Tibial nerve (tissue), 4 donors: ENCODE data around the gene PHLDA2. TPM values are rescaled to one million over a fixed set of nuclear protein-coding genes. Genes with fewer than 3 reads are reported as not detected.

Experiments used
- DNase-seq, 2 donors: peaks; one replicate each; pipeline ENCODE4 v3.0.0-alpha.2; 2019; ENCODE audit warnings: low spot score in 2 of 2
- H3K27ac ChIP-seq, 4 donors: fragments of 200-600 bp; sonication (generic) in 3 of 4; one replicate each; pipeline ENCODE4 v1.5.1; 2017 to 2019; ENCODE audit warnings: mild to moderate bottlenecking in 1 of 4
- H3K27me3 ChIP-seq, 2 donors: fragments of 200-600 bp; sonication (generic) in 1 of 2; one replicate each; pipeline versions ENCODE4 v1.5.1 to v1.6.0; 2017 to 2019
- H3K36me3 ChIP-seq, 3 donors: fragments of 200-600 bp; sonication (generic); one replicate each; pipeline ENCODE4 v1.5.1; 2018 to 2019
- H3K4me1 ChIP-seq, 4 donors: fragments of 200-600 bp; sonication (generic) in 3 of 4; one replicate each; pipeline ENCODE4 v1.5.1; 2017 to 2019
- H3K4me3 ChIP-seq, 4 donors: fragments of 200-600 bp; sonication (generic) in 3 of 4; one replicate each; pipeline ENCODE4 v1.5.1; 2017 to 2019; ENCODE audit warnings: mild to moderate bottlenecking in 1 of 4, moderate library complexity in 1 of 4
- H3K9me3 ChIP-seq, 4 donors: fragments of 200-600 bp; sonication (generic) in 3 of 4; one replicate each; pipeline ENCODE4 v1.5.1; 2017 to 2019
- CTCF ChIP-seq, 5 experiments: fragments of 200-600 bp in 3 of 5; fragments of 450-650 bp in 2 of 5; sonication (generic) in 3 of 5; IDR thresholded peaks; one replicate each; pipeline ENCODE4 v1.5.1; 2016 to 2019; ENCODE audit warnings: antibody characterized with exemption in 5 of 5, mild to moderate bottlenecking in 3 of 5, moderate library complexity in 2 of 5
- EP300 ChIP-seq, 2 donors: sonication (generic); formaldehyde crosslinking; IDR thresholded peaks; one replicate each; pipeline ENCODE4 v1.6.1; 2017; ENCODE audit warnings: antibody characterized with exemption in 2 of 2, mild to moderate bottlenecking in 1 of 2
- POLR2A ChIP-seq, 2 donors: fragments of 450-650 bp; IDR thresholded peaks; one replicate each; pipeline ENCODE4 v1.6.1; 2017; ENCODE audit warnings: antibody characterized with exemption in 2 of 2, mild to moderate bottlenecking in 2 of 2, moderate library complexity in 2 of 2
- WGBS, 2 donors: methylation state at CpG; one replicate each; pipeline ENCODE4 v1.1.5; 2018; 5-methylcytosine and 5-hydroxymethylcytosine counted together
- total RNA-seq, 4 donors: library from RNA; depleted of rRNA; stranded (reverse); fragments of >200 nt; gene quantifications; one replicate each; pipeline ENCODE4 v1.1.0, GENCODE V29; 2016

The PHLDA2 gene
- total RNA-seq, 4 donors from 2014 or later, result 3.3 to 6.1 (median 5.1) TPM

- Histone ChIP-seq H3K27ac (peak overlapping the region; percentile 52 to 79 (median 69)), H3K9me3 (no peaks in the 10 kb centered on the region), H3K4me1 (peaks cover 0 to 50% (median 21%) of the 10 kb centered on the region in 4 donors), H3K36me3 (no peaks in the 10 kb centered on the region), H3K27me3 (no peaks in the 10 kb centered on the region), H3K4me3 (peak overlapping the region; percentile 22 to 56 (median 42))
- TF ChIP-seq POLR2A (IDR thresholded peaks at IDR 0.05) (no peak), EP300 (IDR thresholded peaks at IDR 0.05) (no peak), CTCF (IDR thresholded peaks at IDR 0.05) (no peak)
- WGBS, 2 donors, result 29 to 39% methylated on average over 13 to 15 of the region's 17 CpGs
- DNase-seq, result peak in 1 of 2 donors; percentile 29
Observed at GRCh38 chr11:2891326-2892214, 37.6 kb downstream of the PHLDA2 start.

- no peaks in the 10 kb centered on the region for H3K27me3 ChIP-seq
- TF ChIP-seq POLR2A (IDR thresholded peaks at IDR 0.05) (no peak), EP300 (IDR thresholded peaks at IDR 0.05) (peak; percentile 34 to 38)
- peak overlapping the region; percentile 41 to 79 (median 66) for H3K27ac ChIP-seq
- H3K9me3 ChIP-seq, result no peaks in the 10 kb centered on the region
- H3K36me3 ChIP-seq, result no peaks in the 10 kb centered on the region
- 50 to 84% methylated on average over 11 to 26 of the region's 28 CpGs for WGBS, 2 donors
- H3K4me1 ChIP-seq, result peaks cover 0 to 56% (median 25%) of the 10 kb centered on the region in 4 donors
- no peak overlapping the region for H3K4me3 ChIP-seq
- peak in 1 of 2 donors; percentile 66 for DNase-seq
Observed at GRCh38 chr11:2890466-2891294, 38.5 kb downstream of the PHLDA2 start.

- DNase-seq, result no peak
- TF ChIP-seq EP300 (IDR thresholded peaks at IDR 0.05), result no peak
- peaks cover 0 to 56% (median 25%) of the 10 kb centered on the region in 4 donors for H3K4me1 ChIP-seq
- no peak overlapping the region for H3K4me3 ChIP-seq
- H3K27me3 ChIP-seq, result no peaks in the 10 kb centered on the region
- H3K9me3 ChIP-seq, result no peaks in the 10 kb centered on the region
- WGBS, 2 donors, result 88 to 90% methylated on average over 11 to 16 of the region's 16 CpGs
- H3K27ac ChIP-seq, result peak overlapping the region in 2 of 4 donors; percentile 5 to 79
- H3K36me3 ChIP-seq, result no peaks in the 10 kb centered on the region
Observed at GRCh38 chr11:2889362-2890273, 39.6 kb downstream of the PHLDA2 start.

- Histone ChIP-seq H3K36me3 (no peaks in the 10 kb centered on the region), H3K4me1 (peaks cover 0 to 56% (median 25%) of the 10 kb centered on the region in 4 donors), H3K27ac (peak overlapping the region in 1 of 4 donors; percentile 92), H3K27me3 (no peaks in the 10 kb centered on the region), H3K4me3 (no peak overlapping the region), H3K9me3 (no peaks in the 10 kb centered on the region)
- TF ChIP-seq POLR2A (IDR thresholded peaks at IDR 0.05) (no peak), EP300 (IDR thresholded peaks at IDR 0.05) (peak in 1 of 2 donors; percentile 33), CTCF (IDR thresholded peaks at IDR 0.05) (peak; percentile 92 to 98 (median 95))
- 32 to 35% methylated on average over 21 to 25 of the region's 25 CpGs for WGBS, 2 donors
- DNase-seq, result peak; percentile 92 to 98
Observed at GRCh38 chr11:2888266-2888968, 40.8 kb downstream of the PHLDA2 start.

- H3K4me1 ChIP-seq, result peaks cover 0 to 58% (median 22%) of the 10 kb centered on the region in 4 donors
- DNase-seq, result no peak
- no peaks in the 10 kb centered on the region for H3K36me3 ChIP-seq
- peak overlapping the region in 3 of 4 donors; percentile 9 to 92 (median 77) for H3K27ac ChIP-seq
- no peaks in the 10 kb centered on the region for H3K9me3 ChIP-seq
- 79 to 88% methylated on average over 11 of the region's 11 CpGs for WGBS, 2 donors
- H3K27me3 ChIP-seq, result no peaks in the 10 kb centered on the region
- no peak for TF ChIP-seq POLR2A (IDR thresholded peaks at IDR 0.05)
- TF ChIP-seq EP300 (IDR thresholded peaks at IDR 0.05), result no peak
- no peak for TF ChIP-seq CTCF (IDR thresholded peaks at IDR 0.05)
- H3K4me3 ChIP-seq, result no peak overlapping the region
Observed at GRCh38 chr11:2887515-2888195, 41.6 kb downstream of the PHLDA2 start.
